HG02870 (cell line): ENCODE results near the gene SLC18A3.

ENCODE experiments used
- ATAC-seq: cut with Tn5 transposase; IDR thresholded peaks from one replicate; pipeline ENCODE4 v1.9.1; 2021; ENCODE audit warnings: mild to moderate bottlenecking, moderate library complexity; ENCODE audit not compliant: unreplicated experiment

SLC18A3 gene

GRCh38 chr10:49611166-49611815 lies 1.2 kb downstream of the SLC18A3 start:
- no peak for ATAC-seq

GRCh38 chr10:49611816-49612512 lies 1.9 kb downstream of the SLC18A3 start:
- no peak for ATAC-seq

GRCh38 chr10:49612513-49613164 lies 2.5 kb downstream of the SLC18A3 start:
- no peak for ATAC-seq

- ATAC-seq = no peak
Measured at GRCh38 chr10:49613165-49613881, 3.2 kb downstream of the SLC18A3 start.

GRCh38 chr10:49613882-49614241 lies 3.8 kb downstream of the SLC18A3 start, which contains the start of gene CHAT:
Gene CHAT (plus strand): TSS chr10:49614037. CDS start chr10:49614190, 153 bp downstream.
- ATAC-seq = no peak

- no peak for ATAC-seq
Measured at GRCh38 chr10:49614242-49615198, 4.4 kb downstream of the SLC18A3 start.

GRCh38 chr10:49615213-49615612 lies 5.1 kb downstream of the SLC18A3 start:
- no peak for ATAC-seq

- ATAC-seq = no peak
Measured at GRCh38 chr10:49615721-49616120, 5.6 kb downstream of the SLC18A3 start.

GRCh38 chr10:49616421-49617101 lies 6.5 kb downstream of the SLC18A3 start:
- ATAC-seq = no peak

- no peak for ATAC-seq
Measured at GRCh38 chr10:49617121-49618020, 7.3 kb downstream of the SLC18A3 start.

- no peak for ATAC-seq
Measured at GRCh38 chr10:49618821-49619220, 8.7 kb downstream of the SLC18A3 start.

GRCh38 chr10:49619613-49620012 lies 9.5 kb downstream of the SLC18A3 start:
- ATAC-seq = no peak

GRCh38 chr10:49620286-49620810 lies 10.2 kb downstream of the SLC18A3 start:
- ATAC-seq = no peak

- ATAC-seq = no peak
Measured at GRCh38 chr10:49620841-49621378, 10.8 kb downstream of the SLC18A3 start.

GRCh38 chr10:49621561-49621960 lies 11.5 kb downstream of the SLC18A3 start:
- no peak for ATAC-seq

- no peak for ATAC-seq
Measured at GRCh38 chr10:49622426-49623425, 12.6 kb downstream of the SLC18A3 start.

GRCh38 chr10:49624629-49625028 lies 14.5 kb downstream of the SLC18A3 start:
- ATAC-seq = no peak
